Astrocyte of the cerebellum (primary cell): ENCODE results near the gene ASIC2.

ENCODE experiments used
- DNase-seq: peaks from one replicate; pipeline ENCODE4 v3.0.0-alpha.2; 2011; ENCODE audit warnings: low read depth
- H3K4me3 ChIP-seq: 2 replicates; pipeline ENCODE4 v1.5.1; 2011; ENCODE audit warnings: mild to moderate bottlenecking, low read depth, low read length, moderate library complexity
- in situ Hi-C: cut with HindIII; loops from 2 replicates; pipeline ENCODE4 v1.10.0; 2017; ENCODE audit warnings: low sequenced_read_pairs
- TF ChIP-seq, protein P1 (sequence below): IDR thresholded peaks from 2 replicates; pipeline ENCODE4 v1.5.1; 2012; ENCODE audit warnings: low read length, low read depth, moderate library complexity, mild to moderate bottlenecking; ENCODE audit errors: missing control alignments

ASIC2 gene

DNA sequence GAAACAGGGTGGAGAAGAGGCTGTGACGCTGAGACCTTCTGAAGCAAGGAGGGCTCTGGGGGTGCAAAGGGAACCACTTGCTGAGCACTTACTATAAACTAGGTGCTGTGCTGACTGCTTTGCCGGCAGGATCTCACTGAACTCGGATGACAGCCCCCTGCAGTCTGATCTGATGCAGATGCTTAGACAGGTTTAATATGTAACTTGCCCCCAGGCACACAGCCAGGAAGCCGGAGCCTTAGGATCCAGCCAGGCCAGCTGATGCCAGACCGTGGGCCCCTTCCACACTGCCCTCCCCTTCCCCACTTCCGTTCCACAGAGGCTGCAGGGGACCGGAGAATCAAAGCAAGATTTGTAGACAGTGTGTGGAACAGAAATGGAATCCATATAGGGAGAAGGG, 278.3 kb downstream of the ASIC2 start:
- no peak for DNase-seq
- H3K4me3 ChIP-seq = no peak overlapping the region
- in situ Hi-C loops = loop anchor here (10.0 kb wide), 1 partner anchor 280 kb away; the partner anchor contains the start of gene ASIC2
- TF ChIP-seq, protein P1, sequence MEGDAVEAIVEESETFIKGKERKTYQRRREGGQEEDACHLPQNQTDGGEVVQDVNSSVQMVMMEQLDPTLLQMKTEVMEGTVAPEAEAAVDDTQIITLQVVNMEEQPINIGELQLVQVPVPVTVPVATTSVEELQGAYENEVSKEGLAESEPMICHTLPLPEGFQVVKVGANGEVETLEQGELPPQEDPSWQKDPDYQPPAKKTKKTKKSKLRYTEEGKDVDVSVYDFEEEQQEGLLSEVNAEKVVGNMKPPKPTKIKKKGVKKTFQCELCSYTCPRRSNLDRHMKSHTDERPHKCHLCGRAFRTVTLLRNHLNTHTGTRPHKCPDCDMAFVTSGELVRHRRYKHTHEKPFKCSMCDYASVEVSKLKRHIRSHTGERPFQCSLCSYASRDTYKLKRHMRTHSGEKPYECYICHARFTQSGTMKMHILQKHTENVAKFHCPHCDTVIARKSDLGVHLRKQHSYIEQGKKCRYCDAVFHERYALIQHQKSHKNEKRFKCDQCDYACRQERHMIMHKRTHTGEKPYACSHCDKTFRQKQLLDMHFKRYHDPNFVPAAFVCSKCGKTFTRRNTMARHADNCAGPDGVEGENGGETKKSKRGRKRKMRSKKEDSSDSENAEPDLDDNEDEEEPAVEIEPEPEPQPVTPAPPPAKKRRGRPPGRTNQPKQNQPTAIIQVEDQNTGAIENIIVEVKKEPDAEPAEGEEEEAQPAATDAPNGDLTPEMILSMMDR = no peak

DNA sequence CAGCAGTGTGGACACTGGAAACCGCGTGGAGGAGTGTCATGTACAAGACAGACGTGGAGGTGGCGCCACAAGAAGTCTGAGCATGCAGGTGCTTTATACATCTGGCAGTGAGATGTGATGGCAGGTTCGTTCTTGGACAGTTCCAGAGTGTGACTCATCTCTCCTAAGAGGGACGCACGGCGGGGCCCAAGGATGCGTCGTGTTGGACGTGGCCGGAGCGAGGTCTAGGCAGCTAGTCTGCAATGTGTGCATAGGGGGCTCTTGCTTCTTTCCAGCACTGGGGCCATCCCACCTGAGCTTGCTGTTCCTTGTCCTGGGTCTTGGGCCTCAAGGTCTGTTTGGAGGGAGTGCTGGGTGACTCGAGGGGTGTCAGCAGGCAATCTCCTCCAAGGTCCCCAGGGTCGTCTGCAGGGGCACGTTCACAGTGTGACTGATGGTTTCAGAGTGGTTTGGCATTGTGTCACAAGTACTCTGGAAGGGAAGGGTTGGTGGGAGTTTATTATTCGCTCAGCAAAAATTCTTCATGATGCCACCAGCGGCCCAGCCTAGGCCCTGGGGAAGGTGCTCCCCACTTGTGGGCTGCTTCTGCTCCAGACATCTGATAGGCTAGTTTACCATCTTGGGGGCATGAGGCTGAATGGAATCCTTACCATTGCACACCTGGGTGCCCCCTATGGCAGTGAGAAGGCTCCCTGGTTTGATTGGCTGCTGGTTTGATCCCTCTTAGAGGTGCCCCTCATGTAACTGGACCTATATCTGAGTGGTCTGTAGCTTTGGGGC, 279.3 kb downstream of the ASIC2 start:
- in situ Hi-C loops = loop anchor here (10.0 kb wide), 1 partner anchor 281 kb away; the partner anchor contains the start of gene ASIC2
- H3K4me3 ChIP-seq = no peak overlapping the region
- DNase-seq = no peak
- TF ChIP-seq, protein P1 = no peak

DNA sequence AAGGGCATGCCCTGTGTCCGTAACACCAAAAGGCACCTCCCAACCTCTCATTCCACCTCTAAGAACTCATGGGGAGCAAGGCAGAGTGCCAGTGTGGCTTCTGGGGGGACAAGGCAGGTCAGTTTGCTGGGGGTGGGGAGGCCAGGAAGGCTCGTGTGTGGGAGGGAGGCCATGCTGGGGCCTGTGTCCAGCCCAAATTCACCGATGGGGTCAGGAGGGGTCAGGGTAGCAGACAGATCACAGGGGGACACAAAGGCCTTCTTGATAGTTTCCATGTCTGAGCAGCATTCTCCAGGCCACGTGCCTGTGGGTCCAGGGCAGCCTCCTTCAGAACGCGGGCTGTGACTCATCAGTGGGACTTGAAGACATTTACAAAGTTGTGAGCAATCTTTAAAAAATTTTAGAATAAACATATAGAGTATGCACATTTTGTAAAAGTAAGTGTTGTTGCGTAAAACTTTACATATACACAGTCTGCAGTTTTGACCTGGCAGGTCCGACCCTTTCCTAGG, 280.5 kb downstream of the ASIC2 start:
- in situ Hi-C loops = loop anchor here (10.0 kb wide), 1 partner anchor 282 kb away; the partner anchor contains the start of gene ASIC2
- TF ChIP-seq, protein P1 = no peak
- no peak overlapping the region for H3K4me3 ChIP-seq
- DNase-seq = peak; percentile 62

DNA sequence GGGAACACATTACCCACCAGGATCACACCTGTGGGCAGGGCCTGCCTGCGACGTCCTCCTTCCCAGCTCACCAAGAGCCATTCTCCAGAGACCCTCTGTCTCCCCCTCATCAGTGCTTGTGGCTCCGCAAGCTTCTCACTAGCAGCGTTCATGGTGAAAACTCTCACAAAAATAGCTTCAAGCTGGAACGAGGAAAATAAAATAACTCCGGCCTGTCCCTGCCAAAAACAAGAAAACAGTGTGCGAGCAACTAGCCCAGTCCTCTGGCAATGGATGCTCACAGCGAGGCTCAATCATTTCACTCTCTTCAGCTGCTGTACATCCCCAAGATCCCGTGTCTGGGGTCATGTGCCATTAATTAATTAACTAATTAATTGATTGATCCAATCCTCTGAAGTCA, 283.5 kb downstream of the ASIC2 start:
- TF ChIP-seq, protein P1 = no peak
- H3K4me3 ChIP-seq = no peak overlapping the region
- in situ Hi-C loops = loop anchor here (10.0 kb wide), 1 partner anchor 285 kb away; the partner anchor contains the start of gene ASIC2
- DNase-seq = no peak

DNA sequence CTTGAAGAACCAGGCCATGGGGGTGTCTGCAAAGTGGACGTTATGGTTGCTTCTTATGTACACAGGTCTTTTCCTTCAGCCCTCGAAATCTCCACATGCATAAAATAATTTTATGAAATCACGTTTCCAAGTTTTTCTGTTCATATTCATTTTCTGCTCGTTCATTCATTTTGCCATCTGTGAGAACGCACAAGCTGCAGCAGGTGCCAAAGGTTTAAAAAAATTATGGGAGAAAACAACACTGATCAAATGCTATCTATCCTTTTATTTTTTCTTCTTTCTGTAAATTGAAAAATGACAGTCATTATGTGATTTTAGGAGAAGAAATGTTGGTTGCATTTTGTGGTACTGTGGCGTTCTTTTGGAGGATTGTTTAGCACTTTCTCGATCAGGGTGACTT, 285.9 kb downstream of the ASIC2 start:
- DNase-seq = no peak
- no peak overlapping the region for H3K4me3 ChIP-seq
- TF ChIP-seq, protein P1 = no peak
- in situ Hi-C loops = no loop called here

DNA sequence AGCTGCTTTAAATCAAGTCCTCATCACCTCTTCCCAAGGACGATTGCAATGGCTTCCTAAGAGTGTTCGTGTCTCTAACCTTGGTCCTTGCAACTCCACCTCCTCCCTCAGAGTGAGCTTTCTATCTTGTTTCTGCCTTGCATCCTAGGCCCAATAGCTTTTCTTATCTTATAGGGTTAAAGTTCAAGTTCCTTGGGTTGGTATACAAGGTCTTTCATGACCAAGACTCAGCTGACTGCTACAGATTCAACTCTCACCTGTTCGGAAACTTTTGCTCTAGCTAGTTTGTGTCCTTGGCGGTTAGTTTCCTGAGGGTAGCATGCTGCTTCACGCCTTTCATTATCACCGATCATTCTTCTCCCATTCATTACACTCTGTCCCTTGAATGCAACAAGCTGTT, 290.8 kb downstream of the ASIC2 start:
- TF ChIP-seq, protein P1 = no peak
- no peak for DNase-seq
- in situ Hi-C loops = no loop called here
- no peak overlapping the region for H3K4me3 ChIP-seq
